RWPE2 (cell line): ENCODE measurements around the gene MEF2B.

Experiments
- ATAC-seq: fragments of 200-7000 bp; cut with Tn5 transposase; 3 replicates; pipeline ENCODE4 v1.9.1; 2021; ENCODE audit warnings: low read depth
- DNase-seq: peaks from one replicate; pipeline ENCODE4 v3.0.0-alpha.2; 2020; ENCODE audit warnings: low spot score
- H3K27ac ChIP-seq: fragments of 450-650 bp; 2 replicates; pipeline ENCODE4 v1.5.1; 2017; ENCODE audit warnings: mild to moderate bottlenecking; ENCODE audit not compliant: poor library complexity, severe bottlenecking
- H3K27me3 ChIP-seq: fragments of 250-450 bp; sonication (Bioruptor Pico); 2 replicates; pipeline ENCODE4 v1.5.1; 2021; ENCODE audit warnings: mild to moderate bottlenecking, moderate library complexity; ENCODE audit not compliant: insufficient read depth, poor library complexity, severe bottlenecking
- H3K36me3 ChIP-seq: fragments of 250-450 bp; sonication (Bioruptor Pico); 2 replicates; pipeline ENCODE4 v1.5.1; 2020; ENCODE audit warnings: low read depth, mild to moderate bottlenecking, moderate library complexity
- H3K4me1 ChIP-seq: fragments of 250-450 bp; sonication (Bioruptor Pico); 2 replicates; pipeline ENCODE4 v1.5.1; 2021; ENCODE audit warnings: mild to moderate bottlenecking, moderate library complexity; ENCODE audit not compliant: insufficient read depth, poor library complexity, severe bottlenecking
- H3K4me3 ChIP-seq: fragments of 250-450 bp; sonication (Bioruptor Pico); 2 replicates; pipeline ENCODE4 v1.5.1; 2021; ENCODE audit warnings: mild to moderate bottlenecking, moderate library complexity; ENCODE audit not compliant: severe bottlenecking
- H3K9me3 ChIP-seq: fragments of 250-450 bp; sonication (Bioruptor Pico); 2 replicates; pipeline ENCODE4 v1.5.1; 2021; ENCODE audit warnings: mild to moderate bottlenecking, moderate library complexity; ENCODE audit not compliant: severe bottlenecking
- CTCF ChIP-seq: fragments of 450-650 bp; IDR thresholded peaks from one replicate; pipeline ENCODE4 v1.5.1; 2017; ENCODE audit warnings: mild to moderate bottlenecking, moderate library complexity; ENCODE audit not compliant: poor library complexity, severe bottlenecking

Gene MEF2B

GRCh38 chr19:19165396-19165795 lies 4.7 kb downstream of the MEF2B start:
- Histone ChIP-seq H3K9me3 (no peaks in the 10 kb centered on the region), H3K27ac (no peak overlapping the region), H3K27me3 (no peaks in the 10 kb centered on the region), H3K4me3 (no peak overlapping the region), H3K36me3 (no peaks in the 10 kb centered on the region), H3K4me1 (no peaks in the 10 kb centered on the region)
- no peak for TF ChIP-seq CTCF
- no peak for DNase-seq
- no peak for ATAC-seq

GRCh38 chr19:19162495-19162894 lies 7.6 kb downstream of the MEF2B start:
- TF ChIP-seq CTCF, result no peak

GRCh38 chr19:19160461-19161035 lies 9.5 kb downstream of the MEF2B start:
- no peak for ATAC-seq
- no peak overlapping the region for H3K27ac ChIP-seq

More at GRCh38 chr19:19162495-19162894, 7.6 kb downstream of the MEF2B start:
- no peak for ATAC-seq
- DNase-seq, result no peak
- no peaks in the 10 kb centered on the region for H3K9me3 ChIP-seq
- H3K36me3 ChIP-seq, result no peaks in the 10 kb centered on the region
- H3K4me3 ChIP-seq, result no peak overlapping the region
- H3K4me1 ChIP-seq, result no peaks in the 10 kb centered on the region
- H3K27ac ChIP-seq, result no peak overlapping the region
- H3K27me3 ChIP-seq, result no peaks in the 10 kb centered on the region

GRCh38 chr19:19159534-19159933 lies 10.5 kb downstream of the MEF2B start:
- TF ChIP-seq CTCF, result no peak
- no peaks in the 10 kb centered on the region for H3K4me1 ChIP-seq
- H3K4me3 ChIP-seq, result no peak overlapping the region
- H3K9me3 ChIP-seq, result no peaks in the 10 kb centered on the region
- DNase-seq, result no peak
- H3K27me3 ChIP-seq, result no peaks in the 10 kb centered on the region
- H3K36me3 ChIP-seq, result no peaks in the 10 kb centered on the region; the same call in 1 of the 2 replicates
- H3K27ac ChIP-seq, result no peak overlapping the region
- no peak for ATAC-seq

More at GRCh38 chr19:19160461-19161035, 9.5 kb downstream of the MEF2B start:
- no peak for DNase-seq
- no peaks in the 10 kb centered on the region for H3K9me3 ChIP-seq
- TF ChIP-seq CTCF, result no peak
- H3K36me3 ChIP-seq, result no peaks in the 10 kb centered on the region; the same call in 1 of the 2 replicates
- no peaks in the 10 kb centered on the region for H3K27me3 ChIP-seq
- no peak overlapping the region for H3K4me3 ChIP-seq
- H3K4me1 ChIP-seq, result no peaks in the 10 kb centered on the region

GRCh38 chr19:19157808-19158207 lies 12.3 kb downstream of the MEF2B start:
- Histone ChIP-seq H3K4me1 (no peaks in the 10 kb centered on the region), H3K36me3 (no peaks in the 10 kb centered on the region; the same call in 1 of the 2 replicates), H3K4me3 (no peak overlapping the region), H3K27me3 (no peaks in the 10 kb centered on the region), H3K9me3 (no peaks in the 10 kb centered on the region), H3K27ac (no peak overlapping the region)
- DNase-seq, result no peak
- ATAC-seq, result no peak
- no peak for TF ChIP-seq CTCF
